DOHH2 (cell line): ENCODE measurements around the gene STPG4.

Source experiments
- EZH2phosphoT487 ChIP-seq: fragments of 200-600 bp; sonication (generic); IDR thresholded peaks from 2 replicates; pipeline ENCODE4 v1.6.1; 2017; ENCODE audit warnings: borderline replicate concordance, mild to moderate bottlenecking, antibody characterized with exemption, low read length, moderate library complexity, mixed read lengths
- TF ChIP-seq, protein P1 (sequence below): fragments of 200-600 bp; sonication (generic); IDR thresholded peaks from one replicate; pipeline ENCODE4 v1.5.1; 2014; ENCODE audit warnings: antibody characterized with exemption, mild to moderate bottlenecking, low read depth, low read length; ENCODE audit not compliant: poor library complexity, severe bottlenecking

GRCh38 chr2:47160211-47160610, 5.1 kb upstream of the STPG4 start:
- TF ChIP-seq, protein P1, sequence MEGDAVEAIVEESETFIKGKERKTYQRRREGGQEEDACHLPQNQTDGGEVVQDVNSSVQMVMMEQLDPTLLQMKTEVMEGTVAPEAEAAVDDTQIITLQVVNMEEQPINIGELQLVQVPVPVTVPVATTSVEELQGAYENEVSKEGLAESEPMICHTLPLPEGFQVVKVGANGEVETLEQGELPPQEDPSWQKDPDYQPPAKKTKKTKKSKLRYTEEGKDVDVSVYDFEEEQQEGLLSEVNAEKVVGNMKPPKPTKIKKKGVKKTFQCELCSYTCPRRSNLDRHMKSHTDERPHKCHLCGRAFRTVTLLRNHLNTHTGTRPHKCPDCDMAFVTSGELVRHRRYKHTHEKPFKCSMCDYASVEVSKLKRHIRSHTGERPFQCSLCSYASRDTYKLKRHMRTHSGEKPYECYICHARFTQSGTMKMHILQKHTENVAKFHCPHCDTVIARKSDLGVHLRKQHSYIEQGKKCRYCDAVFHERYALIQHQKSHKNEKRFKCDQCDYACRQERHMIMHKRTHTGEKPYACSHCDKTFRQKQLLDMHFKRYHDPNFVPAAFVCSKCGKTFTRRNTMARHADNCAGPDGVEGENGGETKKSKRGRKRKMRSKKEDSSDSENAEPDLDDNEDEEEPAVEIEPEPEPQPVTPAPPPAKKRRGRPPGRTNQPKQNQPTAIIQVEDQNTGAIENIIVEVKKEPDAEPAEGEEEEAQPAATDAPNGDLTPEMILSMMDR = no peak
- TF ChIP-seq EZH2phosphoT487 = no peak
